ENCODE results near the gene KAZALD1. TPM values are rescaled to one million over a fixed set of nuclear protein-coding genes. Genes with fewer than 3 reads are reported as not detected.

Gene KAZALD1
- total and polyA plus RNA-seq, 11 donors: 1.9 to 11.1 (median 7.4) TPM

DNA sequence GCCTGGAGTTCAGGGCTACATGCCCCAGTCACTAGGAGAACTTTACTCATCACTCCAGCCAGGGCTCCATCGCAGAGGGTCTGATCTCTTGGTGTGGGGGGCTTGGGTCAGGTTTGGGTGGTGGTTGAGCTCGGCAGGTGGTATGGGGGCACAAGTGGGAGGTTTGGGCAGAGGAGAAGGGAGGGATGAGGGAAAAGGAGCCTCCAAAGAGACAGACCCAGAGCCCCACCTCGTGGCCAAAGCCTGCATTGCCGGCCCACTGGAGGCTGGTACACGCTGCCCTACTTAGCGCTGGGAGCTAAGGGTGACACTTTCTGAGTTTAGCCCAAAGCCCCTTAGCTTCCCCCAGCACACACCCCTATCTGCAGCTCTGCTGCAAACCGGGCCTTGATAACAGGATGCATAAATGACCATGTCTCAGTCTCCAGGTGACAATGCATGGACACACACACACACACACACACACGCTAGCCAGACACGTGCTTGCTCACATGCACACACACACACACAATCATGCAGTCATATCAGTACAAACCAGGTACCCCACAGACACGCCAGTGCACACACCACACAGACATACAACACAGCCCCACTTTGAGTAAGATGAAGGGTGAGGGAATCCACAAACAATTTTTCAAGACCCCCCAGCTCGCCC, 47.4 kb upstream of the KAZALD1 start:
- ATAC-seq (peak; percentile 40 to 69 (median 65)), DNase-seq (peak; percentile 75 to 92 (median 78))
- 18 to 22% (median 21%) methylated on average over 11 of the region's 11 CpGs for WGBS, 4 donors
- Histone ChIP-seq H3K27ac (no peak overlapping the region), H3K9me3 (no peaks in the 10 kb centered on the region), H3K4me3 (no peak overlapping the region), H3K4me1 (peaks cover 0 to 42% (median 26%) of the 10 kb centered on the region in 12 donors), H3K27me3 (peaks cover 0 to 17% (median 3%) of the 10 kb centered on the region in 9 donors), H3K36me3 (no peaks in the 10 kb centered on the region)
- intact Hi-C loops (cut with DNase I): loop anchor here in 9 of 10 donors (1.0 to 5.0 kb wide), 6 partner anchors 18 to 452 kb away; partner anchors contain the start of gene SEMA4G (in 3 of the 9)
- TF ChIP-seq CTCF (IDR thresholded peaks at IDR 0.05): peak; percentile 78 to 92 (median 88)
- no peak for TF ChIP-seq POLR2A (IDR thresholded peaks at IDR 0.05)

DNA sequence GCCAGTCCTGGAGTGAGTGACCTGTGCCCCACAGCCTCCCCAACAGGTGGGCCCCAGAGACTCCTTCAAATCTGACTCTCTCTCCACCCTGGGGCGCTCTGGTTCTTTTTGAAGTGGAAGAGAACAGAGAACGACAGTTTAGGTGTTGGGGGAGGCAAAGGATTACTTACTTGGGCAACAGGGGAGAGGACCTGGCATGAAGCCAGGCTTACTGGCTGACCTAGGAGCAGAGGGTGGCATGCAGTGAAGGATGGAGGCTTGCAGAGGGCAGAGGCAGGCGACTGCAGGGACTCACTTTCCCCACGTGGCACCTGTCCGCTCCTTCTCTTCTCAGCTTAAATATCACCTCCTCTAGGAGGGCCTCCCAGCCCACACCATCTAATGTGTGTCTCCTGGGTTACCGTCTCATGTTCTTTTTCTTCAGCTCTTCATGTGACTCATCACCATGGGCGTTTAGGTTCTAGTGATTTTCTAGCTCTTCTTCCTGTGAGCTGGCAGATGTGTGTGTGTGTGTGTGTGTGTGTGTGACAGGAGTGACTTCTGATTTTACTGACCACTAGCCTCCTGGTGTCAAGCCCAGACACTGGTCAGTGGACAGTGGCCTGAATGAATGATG, 46.7 kb upstream of the KAZALD1 start:
- no peak for DNase-seq
- WGBS, 4 donors: 45 to 53% (median 50%) methylated on average over 6 to 7 of the region's 7 CpGs
- intact Hi-C loops (cut with DNase I): loop anchor here in 9 of 10 donors (1.0 to 5.0 kb wide), 7 partner anchors 19 to 453 kb away; partner anchors contain the start of gene SEMA4G (in 3 of the 9)
- Histone ChIP-seq H3K9me3 (no peaks in the 10 kb centered on the region), H3K4me3 (no peak overlapping the region), H3K27me3 (peaks cover 0 to 17% (median 3%) of the 10 kb centered on the region in 9 donors), H3K4me1 (peaks cover 0 to 42% (median 26%) of the 10 kb centered on the region in 12 donors), H3K27ac (no peak overlapping the region), H3K36me3 (no peaks in the 10 kb centered on the region)
- ATAC-seq: no peak
- TF ChIP-seq POLR2A (IDR thresholded peaks at IDR 0.05): no peak
- no peak for TF ChIP-seq CTCF (IDR thresholded peaks at IDR 0.05)

GRCh38 chr10:101015582-101015973, 46.2 kb upstream of the KAZALD1 start:
- H3K27ac ChIP-seq: no peak overlapping the region
- H3K4me3 ChIP-seq: no peak overlapping the region
- no peak for ATAC-seq
- TF ChIP-seq CTCF (IDR thresholded peaks at IDR 0.05): no peak
- no peak for TF ChIP-seq POLR2A (IDR thresholded peaks at IDR 0.05)
- no peaks in the 10 kb centered on the region for H3K9me3 ChIP-seq
- peaks cover 0 to 17% (median 3%) of the 10 kb centered on the region in 9 donors for H3K27me3 ChIP-seq
- WGBS, 4 donors: 75 to 84% (median 80%) methylated on average over 2 to 8 of the region's 8 CpGs
- no peaks in the 10 kb centered on the region for H3K36me3 ChIP-seq
- peaks cover 0 to 42% (median 26%) of the 10 kb centered on the region in 12 donors for H3K4me1 ChIP-seq
- intact Hi-C loops (cut with DNase I): loop anchor here in 5 of 10 donors (1.0 to 2.0 kb wide), 3 partner anchors 21 to 47 kb away; partner anchors contain the start of gene SEMA4G (in 3 of the 5)
- DNase-seq: no peak

DNA sequence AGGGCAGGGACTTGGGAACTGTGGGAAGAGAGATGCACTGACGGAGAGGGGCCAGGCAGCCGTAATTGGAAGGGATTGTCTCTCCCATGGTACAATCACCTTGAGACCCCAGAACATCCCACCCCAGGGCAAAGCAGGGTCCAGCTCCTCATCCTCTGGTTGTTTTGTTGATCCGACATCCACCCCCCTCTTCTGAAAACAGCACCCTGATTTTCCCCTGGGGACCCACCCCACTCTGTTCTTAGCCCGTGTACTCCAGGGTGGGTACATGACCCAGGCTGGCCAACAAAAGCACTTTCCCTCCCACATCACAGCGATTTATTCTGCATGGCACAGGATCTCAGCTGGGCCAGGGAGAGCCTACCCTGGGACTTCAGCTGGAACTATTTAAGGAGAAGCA, 45.0 kb upstream of the KAZALD1 start:
- peaks cover 0 to 17% (median 3%) of the 10 kb centered on the region in 9 donors for H3K27me3 ChIP-seq
- TF ChIP-seq POLR2A (IDR thresholded peaks at IDR 0.05) (no peak), CTCF (IDR thresholded peaks at IDR 0.05) (no peak)
- H3K27ac ChIP-seq: no peak overlapping the region
- no peak for DNase-seq
- H3K4me3 ChIP-seq: no peak overlapping the region
- no peaks in the 10 kb centered on the region for H3K36me3 ChIP-seq
- no peaks in the 10 kb centered on the region for H3K9me3 ChIP-seq
- no peak for ATAC-seq
- peaks cover 0 to 37% (median 23%) of the 10 kb centered on the region in 12 donors for H3K4me1 ChIP-seq
- 58 to 71% (median 63%) methylated on average over 5 of the region's 5 CpGs for WGBS, 4 donors
- intact Hi-C loops (cut with DNase I): no loop called here
